SU-DHL-6 (cell line): ENCODE data around the gene RASSF5.

ENCODE experiments used
- CTCF ChIP-seq: fragments of 200-600 bp; sonication (generic); IDR thresholded peaks from one replicate; pipeline ENCODE4 v1.5.1; 2017; ENCODE audit warnings: antibody characterized with exemption, mild to moderate bottlenecking, low read length, moderate library complexity; ENCODE audit not compliant: insufficient read depth, poor library complexity, severe bottlenecking
- EZH2phosphoT487 ChIP-seq: fragments of 200-600 bp; sonication (generic), shearing (Covaris generic); conservative IDR thresholded peaks from 2 replicates; pipeline ENCODE4 v1.6.1; 2018; ENCODE audit warnings: mild to moderate bottlenecking, antibody characterized with exemption, low read length, moderate library complexity, mixed read lengths

GRCh38 chr1:206633708-206634121, 126.4 kb downstream of the RASSF5 start:
- no peak for TF ChIP-seq CTCF
- no peak for TF ChIP-seq EZH2phosphoT487
